Ovary (tissue), 3 donors: ENCODE results near the gene FILIP1L.

Experiments used
- POLR2A ChIP-seq: fragments of 450-650 bp; IDR thresholded peaks from one replicate; pipeline ENCODE4 v1.6.1; 2017; ENCODE audit warnings: antibody characterized with exemption, mild to moderate bottlenecking, moderate library complexity
- TF ChIP-seq, protein P1 (sequence below), 3 donors: fragments of 450-650 bp in 2 of 3; fragments of 200-600 bp in 1 of 3; IDR thresholded peaks; one replicate each; pipeline versions ENCODE4 v1.5.1 to v1.8.0; 2016 to 2022; ENCODE audit warnings: antibody characterized with exemption in 3 of 3, mild to moderate bottlenecking in 1 of 3
- donor health status: DM: no; HTN: no; CAD: no.

- TF ChIP-seq POLR2A: no peak
- TF ChIP-seq, protein P1, sequence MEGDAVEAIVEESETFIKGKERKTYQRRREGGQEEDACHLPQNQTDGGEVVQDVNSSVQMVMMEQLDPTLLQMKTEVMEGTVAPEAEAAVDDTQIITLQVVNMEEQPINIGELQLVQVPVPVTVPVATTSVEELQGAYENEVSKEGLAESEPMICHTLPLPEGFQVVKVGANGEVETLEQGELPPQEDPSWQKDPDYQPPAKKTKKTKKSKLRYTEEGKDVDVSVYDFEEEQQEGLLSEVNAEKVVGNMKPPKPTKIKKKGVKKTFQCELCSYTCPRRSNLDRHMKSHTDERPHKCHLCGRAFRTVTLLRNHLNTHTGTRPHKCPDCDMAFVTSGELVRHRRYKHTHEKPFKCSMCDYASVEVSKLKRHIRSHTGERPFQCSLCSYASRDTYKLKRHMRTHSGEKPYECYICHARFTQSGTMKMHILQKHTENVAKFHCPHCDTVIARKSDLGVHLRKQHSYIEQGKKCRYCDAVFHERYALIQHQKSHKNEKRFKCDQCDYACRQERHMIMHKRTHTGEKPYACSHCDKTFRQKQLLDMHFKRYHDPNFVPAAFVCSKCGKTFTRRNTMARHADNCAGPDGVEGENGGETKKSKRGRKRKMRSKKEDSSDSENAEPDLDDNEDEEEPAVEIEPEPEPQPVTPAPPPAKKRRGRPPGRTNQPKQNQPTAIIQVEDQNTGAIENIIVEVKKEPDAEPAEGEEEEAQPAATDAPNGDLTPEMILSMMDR (IDR thresholded peaks at IDR 0.05): no peak
Measured at GRCh38 chr3:99976584-99976983, 137.7 kb downstream of the FILIP1L start.
